AG09309 (cell line): ENCODE data around the gene VDAC1.

Source experiments
- DNase-seq: peaks from one replicate; pipeline ENCODE4 v3.0.0-alpha.2; 2010; ENCODE audit warnings: low read depth
- H3K4me3 ChIP-seq: 2 replicates; pipeline ENCODE4 v1.5.1; 2011; ENCODE audit warnings: mild to moderate bottlenecking, low read depth, low read length, moderate library complexity; ENCODE audit not compliant: control insufficient read depth
- TF ChIP-seq, protein P1 (sequence below): IDR thresholded peaks from 2 replicates; pipeline ENCODE4 v1.5.1; 2011; ENCODE audit warnings: mild to moderate bottlenecking, low read depth, low read length, inconsistent platforms; ENCODE audit not compliant: insufficient read depth, control insufficient read depth; ENCODE audit errors: missing control alignments

The VDAC1 gene

DNA sequence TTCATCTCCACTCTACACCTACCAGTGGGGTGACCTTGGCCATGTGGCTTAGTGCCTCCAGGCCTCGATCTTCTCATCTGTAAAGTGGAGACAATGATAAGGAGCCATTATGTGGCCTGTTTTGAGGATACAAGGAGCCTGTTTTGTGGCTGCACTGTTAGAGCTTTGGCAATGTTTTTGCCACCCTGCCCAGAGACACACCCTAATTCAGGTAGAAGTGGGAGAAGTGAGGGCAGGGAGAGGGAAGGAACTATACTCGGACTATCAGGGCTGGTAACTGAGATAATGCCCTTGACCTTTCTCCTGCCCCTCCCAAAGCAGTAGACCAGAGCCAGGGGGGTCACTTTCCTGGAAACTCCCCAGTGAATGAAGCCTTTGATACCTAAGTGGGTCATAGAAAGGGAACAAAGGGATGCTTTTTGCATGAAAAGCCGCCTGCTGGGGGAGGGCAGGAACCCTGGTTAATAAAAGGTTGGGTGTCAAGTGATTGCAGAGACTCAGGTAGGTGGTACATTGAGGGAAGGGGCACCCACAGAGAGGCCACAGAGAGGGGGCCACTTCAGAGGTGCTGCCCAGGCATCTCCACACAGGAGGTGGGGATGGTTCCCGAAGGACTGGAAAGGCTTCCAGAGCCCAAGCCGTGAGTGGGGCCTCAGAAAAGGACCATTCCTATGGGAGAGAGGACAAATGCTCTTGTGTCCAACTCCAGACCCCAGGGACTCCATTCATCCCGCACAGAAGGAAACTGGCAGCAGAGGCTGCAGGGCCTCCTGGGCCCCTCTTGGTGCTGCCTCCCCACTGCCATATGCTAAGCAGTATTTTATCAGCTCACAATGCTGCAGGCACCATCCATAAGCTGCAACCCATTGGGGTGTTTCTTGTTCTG, 42.3 kb upstream of the VDAC1 start:
- no peak overlapping the region for H3K4me3 ChIP-seq
- TF ChIP-seq, protein P1, sequence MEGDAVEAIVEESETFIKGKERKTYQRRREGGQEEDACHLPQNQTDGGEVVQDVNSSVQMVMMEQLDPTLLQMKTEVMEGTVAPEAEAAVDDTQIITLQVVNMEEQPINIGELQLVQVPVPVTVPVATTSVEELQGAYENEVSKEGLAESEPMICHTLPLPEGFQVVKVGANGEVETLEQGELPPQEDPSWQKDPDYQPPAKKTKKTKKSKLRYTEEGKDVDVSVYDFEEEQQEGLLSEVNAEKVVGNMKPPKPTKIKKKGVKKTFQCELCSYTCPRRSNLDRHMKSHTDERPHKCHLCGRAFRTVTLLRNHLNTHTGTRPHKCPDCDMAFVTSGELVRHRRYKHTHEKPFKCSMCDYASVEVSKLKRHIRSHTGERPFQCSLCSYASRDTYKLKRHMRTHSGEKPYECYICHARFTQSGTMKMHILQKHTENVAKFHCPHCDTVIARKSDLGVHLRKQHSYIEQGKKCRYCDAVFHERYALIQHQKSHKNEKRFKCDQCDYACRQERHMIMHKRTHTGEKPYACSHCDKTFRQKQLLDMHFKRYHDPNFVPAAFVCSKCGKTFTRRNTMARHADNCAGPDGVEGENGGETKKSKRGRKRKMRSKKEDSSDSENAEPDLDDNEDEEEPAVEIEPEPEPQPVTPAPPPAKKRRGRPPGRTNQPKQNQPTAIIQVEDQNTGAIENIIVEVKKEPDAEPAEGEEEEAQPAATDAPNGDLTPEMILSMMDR = no peak
- DNase-seq = no peak

DNA sequence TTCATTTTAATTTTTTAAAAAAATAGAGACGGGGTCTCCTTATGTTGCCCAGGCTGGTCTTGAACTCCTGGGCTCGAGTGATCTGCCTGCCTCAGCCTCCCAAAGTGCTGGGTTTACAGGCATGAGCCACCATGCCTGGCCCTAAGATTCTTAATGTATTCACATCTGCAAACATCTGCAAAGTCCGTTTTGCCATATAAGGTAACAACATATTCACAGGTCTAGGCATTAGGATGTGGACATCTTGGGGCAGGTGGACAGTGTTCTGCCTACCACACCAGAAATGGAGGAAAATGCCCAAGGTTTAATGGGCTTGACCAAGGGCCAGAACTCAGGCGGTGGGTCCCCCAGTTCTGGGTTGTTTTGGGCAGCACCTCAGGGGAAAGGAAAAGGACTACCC, 41.6 kb upstream of the VDAC1 start:
- TF ChIP-seq, protein P1 = no peak
- DNase-seq = no peak
- no peak overlapping the region for H3K4me3 ChIP-seq

DNA sequence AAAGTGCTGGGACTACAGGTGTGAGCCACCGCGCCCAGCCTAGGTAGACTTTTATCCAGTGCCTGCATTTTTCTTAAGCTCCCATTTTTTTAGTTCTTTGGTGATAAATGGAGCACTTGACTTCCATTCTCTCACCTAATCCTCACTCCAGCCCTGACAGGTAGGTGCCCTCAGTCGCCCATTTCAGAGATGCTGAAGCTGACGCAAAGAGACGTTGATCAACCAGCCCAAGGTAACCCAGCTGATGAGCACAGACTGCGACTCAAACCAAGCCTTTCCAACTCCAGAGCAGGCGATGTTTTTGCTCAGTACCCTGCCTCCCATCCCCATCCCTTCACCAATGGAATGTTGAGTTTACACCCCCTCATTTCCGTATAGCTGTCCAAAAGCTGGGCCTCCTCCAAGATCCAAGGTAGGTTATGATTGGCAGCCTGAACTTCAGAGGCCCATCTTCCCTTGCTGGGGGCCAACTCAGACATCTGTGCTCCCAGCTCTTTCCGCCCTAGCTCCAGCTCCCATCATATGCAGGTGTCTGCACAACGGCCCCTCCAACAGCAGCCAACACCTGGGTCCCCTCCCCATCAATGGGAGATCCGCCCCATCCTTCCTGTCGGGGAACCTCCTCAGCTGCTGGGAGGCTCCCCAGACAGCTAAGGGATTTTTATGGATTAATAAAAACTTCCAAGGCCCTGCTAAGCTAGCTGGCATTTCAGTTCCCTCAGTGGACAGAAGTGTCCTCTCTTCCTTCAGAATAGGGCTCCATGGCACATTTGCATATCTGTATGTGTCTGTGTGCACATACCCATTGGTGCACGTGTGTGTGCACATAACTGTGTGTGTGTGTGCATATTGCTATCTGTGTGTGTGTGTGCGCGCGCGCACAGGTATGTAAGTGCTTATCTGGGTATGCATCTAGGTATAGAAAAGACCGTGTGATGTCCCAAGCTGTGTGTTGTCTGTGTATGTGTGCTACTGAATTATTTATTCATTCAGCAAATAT, 39.3 kb upstream of the VDAC1 start:
- H3K4me3 ChIP-seq = no peak overlapping the region
- no peak for DNase-seq
- TF ChIP-seq, protein P1 = no peak

DNA sequence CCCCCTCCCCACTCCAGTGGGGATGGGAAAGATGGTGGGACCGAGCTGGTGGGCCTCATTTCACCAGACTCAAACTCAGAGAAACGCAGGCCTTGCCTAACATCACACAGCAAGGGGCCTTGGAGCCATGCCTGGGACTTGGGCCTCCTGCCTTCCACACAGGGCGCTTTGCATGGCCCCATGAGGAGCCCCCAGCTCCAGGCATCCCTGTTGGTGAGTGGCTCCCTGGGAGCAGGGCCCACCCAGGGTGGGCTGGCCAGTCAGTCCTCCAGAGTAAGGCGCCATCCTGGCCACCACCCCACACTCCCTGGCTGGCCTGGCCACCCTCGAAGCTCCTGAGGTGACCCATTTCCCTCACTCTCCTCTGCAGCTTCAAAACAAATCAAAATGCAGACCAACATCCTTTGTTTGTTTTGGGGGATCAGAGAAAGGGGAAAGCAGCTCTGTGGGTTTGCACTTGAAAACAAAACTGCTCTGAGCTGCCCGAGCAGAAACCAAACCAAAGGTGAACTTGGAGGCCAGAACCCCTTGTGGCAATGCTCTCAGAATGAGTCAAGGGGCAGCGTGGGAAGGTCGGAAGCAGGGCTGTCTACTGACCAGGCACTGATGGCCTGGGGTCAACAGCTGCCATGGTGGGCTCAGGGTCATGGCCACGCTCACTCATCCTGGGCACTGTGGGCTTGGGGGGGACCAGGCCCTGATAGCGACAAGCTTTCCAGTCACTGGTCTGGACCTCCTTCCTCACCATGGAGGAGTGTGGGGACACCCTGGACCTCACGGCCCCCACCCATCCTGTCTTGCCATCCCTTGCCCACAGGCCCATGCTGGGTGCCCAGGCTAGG, 37.0 kb upstream of the VDAC1 start:
- TF ChIP-seq, protein P1 = no peak
- H3K4me3 ChIP-seq = no peak overlapping the region
- no peak for DNase-seq

DNA sequence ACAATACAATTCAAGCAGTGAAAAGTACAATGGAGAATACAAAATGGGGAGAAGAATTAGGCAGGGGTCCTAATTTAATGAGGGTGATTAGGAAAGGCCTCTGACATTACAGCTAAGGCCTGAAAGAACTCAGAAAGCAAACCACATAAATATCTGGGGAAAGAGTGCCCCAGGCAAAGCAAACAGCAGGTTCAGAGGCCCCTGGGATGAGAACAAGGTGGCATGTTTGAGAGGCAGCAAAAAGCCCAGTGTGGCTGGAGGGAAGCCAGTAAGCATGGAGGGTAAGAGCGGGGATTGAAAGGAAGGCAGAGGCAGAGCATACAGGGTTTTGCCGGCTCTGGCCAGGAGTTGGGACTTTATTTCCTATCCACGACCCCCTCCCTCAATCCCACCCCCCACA, 33.4 kb upstream of the VDAC1 start:
- DNase-seq = no peak
- no peak overlapping the region for H3K4me3 ChIP-seq
- TF ChIP-seq, protein P1 = no peak

DNA sequence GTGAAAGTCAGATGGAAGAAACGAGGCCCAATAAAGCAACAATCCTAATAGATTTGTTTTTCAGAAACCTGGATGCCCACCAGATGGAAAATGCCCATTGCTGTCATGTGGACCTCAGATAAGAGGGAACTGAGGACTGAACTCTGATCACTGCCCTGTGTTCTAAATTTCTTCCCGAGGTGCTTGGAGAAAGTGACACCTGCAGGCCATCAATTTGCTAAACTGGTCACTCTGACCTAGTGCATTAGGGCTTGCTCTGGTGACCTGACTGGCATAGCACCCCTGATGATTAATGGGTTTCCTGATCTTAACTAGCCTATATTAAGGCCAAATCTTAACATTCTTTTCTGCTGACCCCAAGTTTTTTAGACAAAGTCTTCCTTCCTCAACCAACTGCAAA, 32.4 kb upstream of the VDAC1 start:
- H3K4me3 ChIP-seq = no peak overlapping the region
- DNase-seq = no peak
- TF ChIP-seq, protein P1 = no peak
